ENCODE results near the gene PROKR1.
"Not testable (repeated sequence)": the region's sequence is repeated elsewhere in the genome, so short reads cannot be mapped to it uniquely, and the experiment has no call there.

Gene PROKR1

GRCh38 chr2:68643011-68643873 lies at the start of gene PROKR1:
Gene PROKR1, plus strand, starts transcription at chr2:68643579. Its CDS starts 2,243 bp downstream, at chr2:68645822.
- in situ Hi-C loops (cut with MboI; ENCODE audit: low sequenced_read_pairs): no loop called here

GRCh38 chr2:68594041-68594440 lies 49.3 kb upstream of the PROKR1 start:
- in situ Hi-C loops (cut with MboI; ENCODE audit: low sequenced_read_pairs): no loop called here

- in situ Hi-C loops (cut with MboI; ENCODE audit: low sequenced_read_pairs): no loop called here
These were observed 48.5 kb upstream of the PROKR1 start for GRCh38 chr2:68594674-68595492.

- in situ Hi-C loops (cut with MboI; ENCODE audit: low sequenced_read_pairs): not testable (repeated sequence)
These were observed 47.9 kb upstream of the PROKR1 start for GRCh38 chr2:68595493-68595785.

GRCh38 chr2:68600495-68600894 lies 42.9 kb upstream of the PROKR1 start:
- in situ Hi-C loops (cut with MboI; ENCODE audit: low sequenced_read_pairs): not testable (repeated sequence)

GRCh38 chr2:68603059-68603458 lies 40.3 kb upstream of the PROKR1 start:
- in situ Hi-C loops (cut with MboI; ENCODE audit: low sequenced_read_pairs): no loop called here

- in situ Hi-C loops (cut with MboI; ENCODE audit: low sequenced_read_pairs): no loop called here
These were observed 39.3 kb upstream of the PROKR1 start for GRCh38 chr2:68604077-68604476.

- in situ Hi-C loops (cut with MboI; ENCODE audit: low sequenced_read_pairs): no loop called here
These were observed 37.4 kb upstream of the PROKR1 start for GRCh38 chr2:68605939-68606338.

- in situ Hi-C loops (cut with MboI; ENCODE audit: low sequenced_read_pairs): no loop called here
These were observed 36.6 kb upstream of the PROKR1 start for GRCh38 chr2:68606759-68607158.

GRCh38 chr2:68607837-68608236 lies 35.5 kb upstream of the PROKR1 start:
- in situ Hi-C loops (cut with MboI; ENCODE audit: low sequenced_read_pairs): no loop called here

GRCh38 chr2:68612765-68613519 lies 30.4 kb upstream of the PROKR1 start:
- in situ Hi-C loops (cut with MboI; ENCODE audit: low sequenced_read_pairs): no loop called here

- in situ Hi-C loops (cut with MboI; ENCODE audit: low sequenced_read_pairs): no loop called here
These were observed 22.6 kb upstream of the PROKR1 start for GRCh38 chr2:68620772-68621171.

GRCh38 chr2:68623820-68624219 lies 19.6 kb upstream of the PROKR1 start:
- in situ Hi-C loops (cut with MboI; ENCODE audit: low sequenced_read_pairs): no loop called here

GRCh38 chr2:68627615-68628014 lies 15.8 kb upstream of the PROKR1 start:
- in situ Hi-C loops (cut with MboI; ENCODE audit: low sequenced_read_pairs): no loop called here

GRCh38 chr2:68632021-68632420 lies 11.4 kb upstream of the PROKR1 start:
- in situ Hi-C loops (cut with MboI; ENCODE audit: low sequenced_read_pairs): no loop called here

- in situ Hi-C loops (cut with MboI; ENCODE audit: low sequenced_read_pairs): no loop called here
These were observed 6.3 kb upstream of the PROKR1 start for GRCh38 chr2:68637047-68637446.

- in situ Hi-C loops (cut with MboI; ENCODE audit: low sequenced_read_pairs): no loop called here
These were observed 601 bp downstream of the PROKR1 start for GRCh38 chr2:68643874-68644485.

- in situ Hi-C loops (cut with MboI; ENCODE audit: low sequenced_read_pairs): no loop called here
These were observed 2.1 kb downstream of the PROKR1 start for GRCh38 chr2:68645523-68645922.

GRCh38 chr2:68646303-68646702 lies 2.9 kb downstream of the PROKR1 start:
- in situ Hi-C loops (cut with MboI; ENCODE audit: low sequenced_read_pairs): no loop called here

- in situ Hi-C loops (cut with MboI; ENCODE audit: low sequenced_read_pairs): no loop called here
These were observed 7.3 kb downstream of the PROKR1 start for GRCh38 chr2:68650645-68651044.

- in situ Hi-C loops (cut with MboI; ENCODE audit: low sequenced_read_pairs): no loop called here
These were observed 9.7 kb downstream of the PROKR1 start for GRCh38 chr2:68653034-68653433.

All from hTERT RPE-1 (cell line).